Stromal cell of bone marrow (primary cell): ENCODE results near the gene PRKN.

Experiments
- DNase-seq: peaks from one replicate; pipeline ENCODE4 v3.0.0-alpha.2; 2012; ENCODE audit warnings: low read depth

The PRKN gene

DNA sequence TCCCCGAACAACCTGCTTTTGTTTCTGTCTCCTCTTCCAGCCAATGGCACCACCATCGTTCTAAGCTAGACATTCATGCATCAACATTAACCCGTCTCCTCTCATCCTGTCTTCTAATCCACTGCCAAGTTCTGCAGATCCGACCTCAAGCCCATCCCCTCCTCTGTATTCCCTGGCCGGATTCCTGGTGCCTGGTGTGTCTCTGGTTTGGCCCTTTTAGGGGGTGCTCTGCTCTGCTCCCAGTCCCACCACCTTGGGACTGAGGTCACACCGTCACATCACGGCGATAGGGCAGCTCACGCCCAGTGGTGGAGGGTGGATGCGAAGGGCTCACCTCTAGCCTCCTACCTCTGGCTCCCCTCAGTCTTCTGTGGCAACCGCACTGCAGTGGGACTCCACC is 1351.2 kb downstream of the PRKN start:
- no peak for DNase-seq

- DNase-seq: peak; percentile 41
Measured at GRCh38 chr6:161374971-161375873, 1352.3 kb downstream of the PRKN start.

DNA sequence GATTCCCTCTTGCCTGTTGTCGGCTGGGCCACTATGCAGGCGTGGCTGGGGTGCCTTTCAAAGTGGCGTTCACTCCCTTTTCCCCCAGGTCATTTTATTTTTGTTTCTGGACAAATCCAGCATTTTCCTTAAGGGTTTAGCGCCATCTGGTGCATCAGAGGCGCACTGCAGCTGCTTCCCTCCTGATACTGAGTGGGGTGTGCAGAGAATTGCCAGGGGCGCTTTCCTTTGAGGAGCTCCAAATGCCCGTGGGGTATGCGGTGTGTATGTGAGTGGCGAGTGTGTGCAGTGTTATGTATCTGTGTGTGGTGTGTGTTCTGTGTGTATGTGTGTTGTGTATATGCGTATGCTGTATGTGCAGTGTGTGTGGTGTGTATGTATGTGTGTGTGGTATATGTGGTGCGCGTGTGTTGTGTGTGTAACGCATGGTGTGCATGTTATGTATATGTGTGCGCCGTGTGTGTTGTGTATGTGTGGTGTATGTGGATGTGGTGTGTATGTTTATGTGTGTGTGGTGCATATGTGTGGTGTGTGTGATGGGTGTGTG is 1353.6 kb downstream of the PRKN start:
- no peak for DNase-seq

DNA sequence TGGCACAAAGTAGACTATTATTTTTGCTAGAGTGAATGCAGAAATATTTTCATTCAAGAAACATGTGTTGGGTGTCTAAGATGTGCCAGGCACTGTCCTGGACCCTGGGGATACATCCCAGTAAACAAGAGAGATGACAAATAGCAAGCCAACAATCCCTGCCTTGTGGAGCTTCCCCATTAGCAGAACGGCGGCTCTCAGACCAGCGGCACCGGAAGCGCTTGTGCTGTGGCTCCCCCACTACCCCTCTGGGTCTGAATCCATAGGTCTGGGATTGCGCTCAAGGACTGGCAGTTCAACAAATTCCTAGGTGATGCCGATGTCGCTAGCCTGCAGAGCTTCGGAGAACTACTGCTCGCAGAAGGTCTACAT is 1355.2 kb downstream of the PRKN start:
- no peak for DNase-seq

DNA sequence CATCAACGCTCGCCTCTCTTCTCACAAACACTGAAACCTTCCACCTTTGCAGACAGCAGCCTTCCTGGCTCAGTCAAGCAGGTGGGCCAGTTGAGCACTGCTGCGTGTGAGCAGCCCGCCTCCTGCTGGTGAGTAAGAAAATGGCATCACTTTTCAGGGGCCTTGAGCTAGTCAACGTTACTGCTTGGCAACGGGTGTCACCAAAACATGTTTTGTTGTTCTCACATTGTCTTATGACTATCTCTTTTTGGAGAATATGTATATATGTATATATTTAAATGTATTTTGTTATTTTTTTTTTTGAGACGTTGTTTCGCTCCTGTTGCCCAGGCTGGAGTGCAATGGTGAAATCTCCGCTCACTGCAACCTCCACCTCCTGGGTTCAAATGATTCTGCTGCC is 1356.7 kb downstream of the PRKN start:
- DNase-seq: peak; percentile 50

DNA sequence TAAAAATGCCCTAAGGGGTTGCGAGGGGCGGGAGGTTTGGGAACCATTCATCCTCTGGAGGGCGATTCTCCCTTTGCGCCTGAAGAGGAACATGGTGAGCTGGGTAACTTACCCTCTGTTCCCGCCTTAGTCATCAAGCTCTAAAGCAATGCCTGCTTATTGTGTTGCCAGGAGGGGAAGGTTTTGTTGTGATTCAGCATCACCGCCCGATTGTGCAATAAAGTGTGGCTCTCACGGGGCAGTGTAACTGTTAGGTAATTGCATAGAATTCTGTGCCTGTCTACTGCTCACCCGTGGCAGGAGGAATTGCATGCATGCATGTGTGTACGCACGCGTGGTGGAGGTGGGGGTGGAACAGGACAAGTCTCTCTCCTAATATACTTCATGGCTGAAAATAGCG is 1358.2 kb downstream of the PRKN start:
- peak; percentile 85 for DNase-seq

- DNase-seq: no peak
Measured at GRCh38 chr6:161368514-161368913, 1359.1 kb downstream of the PRKN start.

DNA sequence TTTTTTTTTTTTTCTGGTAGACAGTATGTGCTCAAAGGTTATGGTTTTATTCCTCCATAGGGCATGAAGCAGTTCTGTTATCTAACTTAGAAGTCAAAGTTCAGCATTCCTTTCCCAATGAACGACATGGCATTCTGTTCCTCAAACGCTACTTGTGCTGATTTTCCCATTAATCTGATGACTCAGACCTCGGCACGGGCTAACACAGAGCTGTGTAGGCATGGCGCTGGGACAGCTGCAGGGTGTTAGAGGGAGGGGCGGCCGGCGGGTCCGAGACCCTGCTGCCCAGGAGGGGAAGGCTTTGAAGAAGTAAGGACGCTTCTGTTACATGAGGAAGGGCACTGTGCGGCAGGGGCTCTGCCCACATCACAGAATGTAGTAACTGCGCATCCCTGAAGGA is 1360.1 kb downstream of the PRKN start:
- DNase-seq: no peak

- DNase-seq: no peak
Measured at GRCh38 chr6:161366301-161366923, 1361.2 kb downstream of the PRKN start.

DNA sequence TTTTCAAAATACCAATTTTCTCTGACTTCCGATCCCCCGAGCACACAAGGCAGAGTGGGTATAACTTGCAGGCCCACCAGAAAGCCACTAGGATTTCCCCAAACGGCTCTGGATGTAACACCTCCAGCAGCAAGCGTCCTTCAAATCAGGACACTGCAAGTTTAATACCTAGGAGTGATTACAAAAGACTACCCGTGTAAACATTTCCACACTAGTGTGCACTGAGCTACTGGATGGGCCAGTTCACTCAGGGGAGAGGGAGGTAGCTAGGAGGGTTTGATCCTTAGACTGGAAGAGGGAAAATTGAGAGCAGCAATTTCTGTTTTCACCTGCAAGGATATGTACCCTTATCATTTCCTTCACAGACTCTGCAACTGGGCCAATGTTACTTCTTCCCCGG is 1361.9 kb downstream of the PRKN start:
- no peak for DNase-seq

DNA sequence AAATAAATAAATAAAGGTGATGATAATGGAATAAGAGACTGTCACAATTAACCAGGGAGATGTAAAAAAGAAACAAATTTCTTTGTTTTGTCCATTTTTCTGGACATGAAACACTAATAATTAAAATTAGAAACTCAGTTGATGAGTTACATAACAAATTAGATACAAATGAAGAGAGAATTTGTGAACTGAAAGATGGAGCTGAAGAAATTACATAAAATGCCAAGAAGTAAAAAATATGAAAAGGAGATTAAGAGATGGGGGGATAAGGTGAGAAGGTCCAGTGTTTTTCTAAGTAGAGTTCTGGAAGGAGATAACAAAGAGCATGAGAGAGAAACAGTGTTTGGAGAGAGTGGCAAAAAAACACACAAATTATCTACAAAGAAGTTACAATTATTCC is 1364.3 kb downstream of the PRKN start:
- DNase-seq: no peak

- DNase-seq: no peak
Measured at GRCh38 chr6:161362266-161362665, 1365.3 kb downstream of the PRKN start.

- DNase-seq: no peak
Measured at GRCh38 chr6:161361529-161361928, 1366.0 kb downstream of the PRKN start.

DNA sequence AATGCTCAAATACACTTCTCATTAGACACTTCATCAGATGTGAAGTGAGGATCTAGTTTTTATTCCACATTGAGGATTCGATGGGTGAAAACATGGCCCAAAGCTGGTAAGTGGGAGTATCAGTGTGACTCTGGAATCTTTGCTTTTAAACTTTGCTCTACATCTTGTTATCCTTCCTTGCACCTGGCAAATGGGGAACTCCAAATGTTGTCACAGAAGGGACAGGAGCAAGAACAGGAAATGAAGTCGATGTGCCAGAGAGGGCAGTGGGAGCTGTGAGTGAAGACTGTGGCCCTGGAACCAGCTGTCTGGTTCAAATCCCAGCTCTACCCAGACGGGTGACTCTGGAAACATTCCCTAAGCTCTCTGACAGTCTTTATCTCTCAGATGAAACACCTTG is 1367.0 kb downstream of the PRKN start:
- DNase-seq: no peak

- DNase-seq: no peak
Measured at GRCh38 chr6:161359618-161359945, 1368.0 kb downstream of the PRKN start.

GRCh38 chr6:161356167-161356854 is 1371.3 kb downstream of the PRKN start:
- DNase-seq: no peak

- no peak for DNase-seq
Measured at GRCh38 chr6:161355696-161356095, 1371.9 kb downstream of the PRKN start.

- no peak for DNase-seq
Measured at GRCh38 chr6:161354956-161355355, 1372.6 kb downstream of the PRKN start.

GRCh38 chr6:161354276-161354840 is 1373.2 kb downstream of the PRKN start:
- no peak for DNase-seq

- no peak for DNase-seq
Measured at GRCh38 chr6:161353208-161353613, 1374.4 kb downstream of the PRKN start.

- DNase-seq: no peak
Measured at GRCh38 chr6:161351858-161352257, 1375.7 kb downstream of the PRKN start.

GRCh38 chr6:161349886-161350285 is 1377.7 kb downstream of the PRKN start:
- no peak for DNase-seq

GRCh38 chr6:161348628-161348994 is 1379.0 kb downstream of the PRKN start:
- DNase-seq: no peak
